Gastrocnemius medialis (tissue), 4 donors: Measurements from ENCODE around the gene PARD3B.

Source experiments
- POLR2A ChIP-seq, 2 donors: fragments of 450-650 bp; IDR thresholded peaks; one replicate each; pipeline ENCODE4 v1.6.1; 2017; ENCODE audit warnings: antibody characterized with exemption in 2 of 2, mild to moderate bottlenecking in 2 of 2, moderate library complexity in 2 of 2
- TF ChIP-seq, protein P1 (sequence below), 5 experiments: fragments of 450-650 bp in 3 of 5; fragments of 200-600 bp in 2 of 5; sonication (generic) in 2 of 5; IDR thresholded peaks in 4 of 5; conservative IDR thresholded peaks in 1 of 5; 1 replicate in 4 of 5; 2 replicates in 1 of 5; pipeline ENCODE4 v1.5.1; 2016 to 2019; ENCODE audit warnings: antibody characterized with exemption in 5 of 5, mild to moderate bottlenecking in 3 of 5, moderate library complexity in 3 of 5

DNA sequence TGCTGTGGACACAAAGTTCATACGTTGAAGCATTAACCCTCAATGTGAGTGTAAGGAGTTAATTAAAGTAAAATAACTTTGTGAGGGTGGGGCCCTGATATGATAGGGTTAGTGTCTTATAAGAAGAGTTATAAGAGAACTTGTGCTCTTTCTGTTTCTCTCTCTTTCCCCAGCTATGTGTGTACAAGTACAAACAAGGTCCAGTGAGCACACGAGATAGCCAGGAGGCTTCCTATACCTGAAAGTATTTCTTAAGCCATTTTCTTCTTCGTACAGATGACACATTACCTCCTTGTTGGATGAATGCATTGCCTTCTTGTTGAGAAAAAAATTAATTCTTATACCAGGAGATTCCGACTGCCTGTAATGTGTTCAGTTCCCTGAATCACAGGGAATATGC, 301.2 kb downstream of the PARD3B start:
- TF ChIP-seq POLR2A (IDR thresholded peaks at IDR 0.05), result no peak
- TF ChIP-seq, protein P1, sequence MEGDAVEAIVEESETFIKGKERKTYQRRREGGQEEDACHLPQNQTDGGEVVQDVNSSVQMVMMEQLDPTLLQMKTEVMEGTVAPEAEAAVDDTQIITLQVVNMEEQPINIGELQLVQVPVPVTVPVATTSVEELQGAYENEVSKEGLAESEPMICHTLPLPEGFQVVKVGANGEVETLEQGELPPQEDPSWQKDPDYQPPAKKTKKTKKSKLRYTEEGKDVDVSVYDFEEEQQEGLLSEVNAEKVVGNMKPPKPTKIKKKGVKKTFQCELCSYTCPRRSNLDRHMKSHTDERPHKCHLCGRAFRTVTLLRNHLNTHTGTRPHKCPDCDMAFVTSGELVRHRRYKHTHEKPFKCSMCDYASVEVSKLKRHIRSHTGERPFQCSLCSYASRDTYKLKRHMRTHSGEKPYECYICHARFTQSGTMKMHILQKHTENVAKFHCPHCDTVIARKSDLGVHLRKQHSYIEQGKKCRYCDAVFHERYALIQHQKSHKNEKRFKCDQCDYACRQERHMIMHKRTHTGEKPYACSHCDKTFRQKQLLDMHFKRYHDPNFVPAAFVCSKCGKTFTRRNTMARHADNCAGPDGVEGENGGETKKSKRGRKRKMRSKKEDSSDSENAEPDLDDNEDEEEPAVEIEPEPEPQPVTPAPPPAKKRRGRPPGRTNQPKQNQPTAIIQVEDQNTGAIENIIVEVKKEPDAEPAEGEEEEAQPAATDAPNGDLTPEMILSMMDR (IDR thresholded peaks at IDR 0.05 in 4 of 5, conservative IDR thresholded peaks at IDR 0.05 in 1 of 5), result no peak
